Measurements from ENCODE around the gene C1QBP. TPM values are rescaled to one million over a fixed set of nuclear protein-coding genes. Genes with fewer than 3 reads are reported as not detected.

Gene C1QBP
- total and polyA plus RNA-seq, 2 donors from 2014 or later, result 91.5 to 181 TPM

DNA sequence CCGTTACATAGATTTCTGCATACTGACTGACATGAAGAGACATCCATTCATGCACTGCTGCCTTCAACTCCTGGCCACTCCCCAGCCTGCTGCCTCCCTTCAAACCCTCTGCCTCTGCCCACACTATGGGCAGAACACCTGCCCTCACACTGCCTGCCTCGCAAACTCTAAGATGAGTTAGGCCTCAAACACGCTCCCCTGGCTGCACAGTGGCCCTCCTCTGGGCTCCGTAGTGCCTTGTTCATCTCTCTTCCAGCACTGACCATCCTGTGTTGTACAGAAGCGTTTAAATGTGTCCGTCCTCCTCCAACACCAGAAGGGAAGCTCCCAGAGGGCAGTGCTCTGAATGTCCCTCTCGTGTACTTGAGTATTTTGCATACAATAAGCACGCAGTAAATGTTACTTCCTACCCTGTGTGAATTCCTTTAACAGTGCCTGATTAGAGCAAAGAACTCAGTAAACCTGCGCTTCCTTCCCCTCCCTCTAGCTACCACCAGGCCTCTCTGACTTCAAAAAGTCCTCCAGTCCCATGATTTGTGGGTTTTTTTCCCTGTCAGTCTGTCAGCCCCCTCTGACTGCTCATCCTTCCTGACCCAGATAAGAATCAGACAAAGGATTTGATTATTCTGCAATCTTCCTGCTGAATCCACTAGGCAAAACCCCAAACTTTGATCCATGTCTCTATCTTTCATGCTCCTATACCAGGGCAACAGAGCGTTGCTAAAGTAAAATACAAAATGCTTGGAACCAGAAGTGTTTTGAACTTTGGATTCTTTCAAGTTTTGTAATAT, 26.0 kb upstream of the C1QBP start:
- H3K36me3 ChIP-seq (ENCODE audit: control insufficient read depth in 2 of 3, insufficient read depth in 3 of 3, low read length in 3 of 3), result peaks cover 0 to 6% (median 4%) of the 10 kb centered on the region in 3 donors
- TF ChIP-seq, protein P1, sequence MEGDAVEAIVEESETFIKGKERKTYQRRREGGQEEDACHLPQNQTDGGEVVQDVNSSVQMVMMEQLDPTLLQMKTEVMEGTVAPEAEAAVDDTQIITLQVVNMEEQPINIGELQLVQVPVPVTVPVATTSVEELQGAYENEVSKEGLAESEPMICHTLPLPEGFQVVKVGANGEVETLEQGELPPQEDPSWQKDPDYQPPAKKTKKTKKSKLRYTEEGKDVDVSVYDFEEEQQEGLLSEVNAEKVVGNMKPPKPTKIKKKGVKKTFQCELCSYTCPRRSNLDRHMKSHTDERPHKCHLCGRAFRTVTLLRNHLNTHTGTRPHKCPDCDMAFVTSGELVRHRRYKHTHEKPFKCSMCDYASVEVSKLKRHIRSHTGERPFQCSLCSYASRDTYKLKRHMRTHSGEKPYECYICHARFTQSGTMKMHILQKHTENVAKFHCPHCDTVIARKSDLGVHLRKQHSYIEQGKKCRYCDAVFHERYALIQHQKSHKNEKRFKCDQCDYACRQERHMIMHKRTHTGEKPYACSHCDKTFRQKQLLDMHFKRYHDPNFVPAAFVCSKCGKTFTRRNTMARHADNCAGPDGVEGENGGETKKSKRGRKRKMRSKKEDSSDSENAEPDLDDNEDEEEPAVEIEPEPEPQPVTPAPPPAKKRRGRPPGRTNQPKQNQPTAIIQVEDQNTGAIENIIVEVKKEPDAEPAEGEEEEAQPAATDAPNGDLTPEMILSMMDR (IDR thresholded peaks at IDR 0.05; ENCODE audit: borderline replicate concordance, extremely low read depth, insufficient read depth), result no peak
- peaks cover 0 to 8% (median 0%) of the 10 kb centered on the region in 3 donors for H3K4me1 ChIP-seq (ENCODE audit: control insufficient read depth in 2 of 3, insufficient read depth in 2 of 3, low read depth in 1 of 3, low read length in 3 of 3)
- no peak overlapping the region for H3K9ac ChIP-seq (ENCODE audit: low read length in 3 of 3)
- H3K9me3 ChIP-seq (ENCODE audit: control insufficient read depth in 2 of 3, insufficient read depth in 1 of 3, low read length in 3 of 3), result no peaks in the 10 kb centered on the region
- intact Hi-C loops (cut with DNase I), result no loop called here
- no peak overlapping the region for H3K27ac ChIP-seq (ENCODE audit: low read depth in 2 of 2, low read length in 2 of 2)
- H3K27me3 ChIP-seq (ENCODE audit: control insufficient read depth, insufficient read depth, low read length), result no peaks in the 10 kb centered on the region
- H3K4me3 ChIP-seq (ENCODE audit: low read length in 3 of 3), result no peak overlapping the region
- FAIRE-seq (no peak), DNase-seq (no peak)

DNA sequence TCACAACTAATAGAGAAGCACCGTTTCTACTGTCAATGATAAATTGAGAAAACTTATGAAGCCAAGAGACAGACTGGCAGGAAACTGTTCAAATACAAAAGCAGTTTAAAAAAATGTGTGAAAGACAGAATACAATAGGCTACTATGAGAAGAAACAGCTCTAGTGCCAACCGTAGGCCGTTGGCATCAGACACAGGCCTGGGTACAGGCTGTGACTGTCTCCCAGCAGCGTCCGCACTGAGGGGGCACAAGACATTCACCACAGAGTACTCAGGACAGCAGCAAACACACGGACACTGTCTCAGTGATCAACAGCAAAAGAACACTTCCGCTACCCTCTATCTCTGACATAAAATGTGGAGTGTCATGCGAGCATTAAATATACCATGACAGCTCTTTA, 7.8 kb upstream of the C1QBP start:
- Histone ChIP-seq H3K4me1 (ENCODE audit: control insufficient read depth in 2 of 3, insufficient read depth in 2 of 3, low read depth in 1 of 3, low read length in 3 of 3) (no peaks in the 10 kb centered on the region), H3K9me3 (ENCODE audit: control insufficient read depth in 2 of 3, insufficient read depth in 1 of 3, low read length in 3 of 3) (no peaks in the 10 kb centered on the region), H3K9ac (ENCODE audit: low read length in 3 of 3) (no peak overlapping the region), H3K27ac (ENCODE audit: low read depth in 2 of 2, low read length in 2 of 2) (no peak overlapping the region), H3K27me3 (ENCODE audit: control insufficient read depth, insufficient read depth, low read length) (no peaks in the 10 kb centered on the region), H3K4me3 (ENCODE audit: low read length in 3 of 3) (no peak overlapping the region), H3K36me3 (ENCODE audit: control insufficient read depth in 2 of 3, insufficient read depth in 3 of 3, low read length in 3 of 3) (peaks cover 3 to 26% (median 20%) of the 10 kb centered on the region in 3 donors)
- TF ChIP-seq, protein P1 (IDR thresholded peaks at IDR 0.05; ENCODE audit: borderline replicate concordance, extremely low read depth, insufficient read depth), result no peak
- FAIRE-seq, result no peak
- no peak for DNase-seq
- intact Hi-C loops (cut with DNase I), result no loop called here

DNA sequence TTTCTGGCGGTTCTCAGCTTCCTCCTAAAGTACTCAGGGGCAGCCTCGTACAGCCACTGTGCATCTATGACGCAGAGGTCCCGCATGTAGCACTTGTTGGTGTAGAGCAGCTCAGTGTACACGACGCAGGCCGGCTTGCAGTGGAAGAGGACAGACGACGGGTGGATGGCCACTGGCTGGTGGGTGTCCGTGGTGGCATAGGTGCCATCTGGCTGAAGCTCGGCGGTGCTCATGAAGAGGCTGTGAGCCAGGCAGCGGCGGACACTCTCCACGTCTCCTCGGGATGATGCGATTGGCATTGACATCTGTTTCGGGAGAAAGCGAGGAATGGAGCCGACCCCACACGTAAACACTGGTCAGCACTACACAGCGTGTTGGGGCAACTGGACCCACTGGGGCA, 5.3 kb upstream of the C1QBP start:
- no peaks in the 10 kb centered on the region for H3K9me3 ChIP-seq (ENCODE audit: control insufficient read depth in 2 of 3, insufficient read depth in 1 of 3, low read length in 3 of 3)
- intact Hi-C loops (cut with DNase I), result no loop called here
- FAIRE-seq, result no peak

More for the DNA sequence above, 5.3 kb upstream of the C1QBP start:
- Histone ChIP-seq H3K27me3 (ENCODE audit: control insufficient read depth, insufficient read depth, low read length) (no peaks in the 10 kb centered on the region), H3K4me1 (ENCODE audit: control insufficient read depth in 2 of 3, insufficient read depth in 2 of 3, low read depth in 1 of 3, low read length in 3 of 3) (peaks cover 0 to 5% (median 5%) of the 10 kb centered on the region in 3 donors), H3K4me3 (ENCODE audit: low read length in 3 of 3) (no peak overlapping the region), H3K36me3 (ENCODE audit: control insufficient read depth in 2 of 3, insufficient read depth in 3 of 3, low read length in 3 of 3) (peaks cover 0 to 18% (median 16%) of the 10 kb centered on the region in 3 donors), H3K27ac (ENCODE audit: low read depth in 2 of 2, low read length in 2 of 2) (no peak overlapping the region), H3K9ac (ENCODE audit: low read length in 3 of 3) (no peak overlapping the region)
- TF ChIP-seq, protein P1 (IDR thresholded peaks at IDR 0.05; ENCODE audit: borderline replicate concordance, extremely low read depth, insufficient read depth), result no peak
- DNase-seq, result no peak

All from kidney (tissue), 14 donors.